ENCODE data around the gene KCNQ5. TPM values are rescaled to one million over a fixed set of nuclear protein-coding genes. Genes with fewer than 3 reads are reported as not detected.

Gene KCNQ5
- total RNA-seq, 1 donor from 2014 or later = 1.5 TPM

- TF ChIP-seq CTCF (IDR thresholded peaks at IDR 0.05; ENCODE audit: partially characterized antibody, unreplicated experiment) = no peak
- Mint-ChIP-seq H3K4me3 (ENCODE audit: unreplicated experiment) (no peak overlapping the region), H3K27ac (ENCODE audit: unreplicated experiment) (no peak overlapping the region), H3K4me1 (ENCODE audit: low read depth, unreplicated experiment) (peaks cover 6% of the 10 kb centered on the region), H3K27me3 (ENCODE audit: unreplicated experiment) (no peaks in the 10 kb centered on the region), H3K9me3 (ENCODE audit: unreplicated experiment) (no peaks in the 10 kb centered on the region), H3K36me3 (ENCODE audit: unreplicated experiment) (no peaks in the 10 kb centered on the region)
- DNase-seq = no peak
Measured at GRCh38 chr6:72757048-72757447, 135.2 kb downstream of the KCNQ5 start.

GRCh38 chr6:72757926-72758325, 136.1 kb downstream of the KCNQ5 start:
- no peaks in the 10 kb centered on the region for H3K27me3 Mint-ChIP-seq (ENCODE audit: unreplicated experiment)
- no peak for TF ChIP-seq CTCF (IDR thresholded peaks at IDR 0.05; ENCODE audit: partially characterized antibody, unreplicated experiment)
- no peak overlapping the region for H3K27ac Mint-ChIP-seq (ENCODE audit: unreplicated experiment)
- no peaks in the 10 kb centered on the region for H3K9me3 Mint-ChIP-seq (ENCODE audit: unreplicated experiment)
- peaks cover 6% of the 10 kb centered on the region for H3K4me1 Mint-ChIP-seq (ENCODE audit: low read depth, unreplicated experiment)
- H3K36me3 Mint-ChIP-seq (ENCODE audit: unreplicated experiment) = no peaks in the 10 kb centered on the region
- no peak for DNase-seq
- no peak overlapping the region for H3K4me3 Mint-ChIP-seq (ENCODE audit: unreplicated experiment)

- Mint-ChIP-seq H3K27ac (ENCODE audit: unreplicated experiment) (no peak overlapping the region), H3K4me1 (ENCODE audit: low read depth, unreplicated experiment) (peaks cover 6% of the 10 kb centered on the region), H3K36me3 (ENCODE audit: unreplicated experiment) (no peaks in the 10 kb centered on the region), H3K9me3 (ENCODE audit: unreplicated experiment) (no peaks in the 10 kb centered on the region), H3K27me3 (ENCODE audit: unreplicated experiment) (no peaks in the 10 kb centered on the region), H3K4me3 (ENCODE audit: unreplicated experiment) (no peak overlapping the region)
- no peak for DNase-seq
- TF ChIP-seq CTCF (IDR thresholded peaks at IDR 0.05; ENCODE audit: partially characterized antibody, unreplicated experiment) = no peak
Measured at GRCh38 chr6:72758901-72759300, 137.0 kb downstream of the KCNQ5 start.

- H3K9me3 Mint-ChIP-seq (ENCODE audit: unreplicated experiment) = no peaks in the 10 kb centered on the region
- no peak overlapping the region for H3K27ac Mint-ChIP-seq (ENCODE audit: unreplicated experiment)
- peaks cover 6% of the 10 kb centered on the region for H3K4me1 Mint-ChIP-seq (ENCODE audit: low read depth, unreplicated experiment)
- no peak for DNase-seq
- no peaks in the 10 kb centered on the region for H3K36me3 Mint-ChIP-seq (ENCODE audit: unreplicated experiment)
- no peaks in the 10 kb centered on the region for H3K27me3 Mint-ChIP-seq (ENCODE audit: unreplicated experiment)
- no peak for TF ChIP-seq CTCF (IDR thresholded peaks at IDR 0.05; ENCODE audit: partially characterized antibody, unreplicated experiment)
- no peak overlapping the region for H3K4me3 Mint-ChIP-seq (ENCODE audit: unreplicated experiment)
Measured at GRCh38 chr6:72760114-72760793, 138.4 kb downstream of the KCNQ5 start.

- Mint-ChIP-seq H3K4me3 (ENCODE audit: unreplicated experiment) (no peak overlapping the region), H3K9me3 (ENCODE audit: unreplicated experiment) (no peaks in the 10 kb centered on the region), H3K4me1 (ENCODE audit: low read depth, unreplicated experiment) (peaks cover 6% of the 10 kb centered on the region), H3K27me3 (ENCODE audit: unreplicated experiment) (no peaks in the 10 kb centered on the region), H3K36me3 (ENCODE audit: unreplicated experiment) (no peaks in the 10 kb centered on the region), H3K27ac (ENCODE audit: unreplicated experiment) (no peak overlapping the region)
- TF ChIP-seq CTCF (IDR thresholded peaks at IDR 0.05; ENCODE audit: partially characterized antibody, unreplicated experiment) = no peak
- DNase-seq = no peak
Measured at GRCh38 chr6:72761761-72762160, 139.9 kb downstream of the KCNQ5 start.
